ENCODE measurements around the gene WWC1. TPM values are rescaled to one million over a fixed set of nuclear protein-coding genes. Genes with fewer than 3 reads are reported as not detected.
"Not testable (repeated sequence)": the region's sequence is repeated elsewhere in the genome, so short reads cannot be mapped to it uniquely, and the experiment has no call there.

Gene WWC1
- total RNA-seq, 2 donors from 2014 or later = 40.0 to 49.4 TPM

- H3K36me3 ChIP-seq (replicated peaks in 1 of 2; ENCODE audit: insufficient read depth in 1 of 2, low read depth in 2 of 2) = no peaks in the 10 kb centered on the region
- no peaks in the 10 kb centered on the region for H3K27me3 ChIP-seq
- TF ChIP-seq CTCF (IDR thresholded peaks at IDR 0.05) (no peak), POLR2A (IDR thresholded peaks at IDR 0.05) (no peak)
- no peak overlapping the region for H3K4me3 ChIP-seq
- no peaks in the 10 kb centered on the region for H3K9me3 ChIP-seq
- intact Hi-C loops (cut with DNase I) = no loop called here
- ATAC-seq (no peak), DNase-seq (no peak)
- peaks cover 78% of the 10 kb centered on the region for H3K4me1 ChIP-seq
- H3K27ac ChIP-seq = peak overlapping the region in 2 of 4 donors; percentile 66 to 78
- WGBS, 2 donors = 75 to 83% methylated on average over 4 of the region's 4 CpGs
Observed at GRCh38 chr5:168307925-168308584, 16.6 kb downstream of the WWC1 start.

- peak overlapping the region in 3 of 4 donors; percentile 31 to 78 (median 38) for H3K27ac ChIP-seq
- H3K4me3 ChIP-seq = no peak overlapping the region
- no peaks in the 10 kb centered on the region for H3K9me3 ChIP-seq
- ATAC-seq (no peak), DNase-seq (no peak)
- TF ChIP-seq POLR2A (IDR thresholded peaks at IDR 0.05) (no peak), CTCF (IDR thresholded peaks at IDR 0.05) (no peak)
- no peaks in the 10 kb centered on the region for H3K27me3 ChIP-seq
- intact Hi-C loops (cut with DNase I) = no loop called here
- WGBS, 2 donors = 34 to 37% methylated on average over 6 of the region's 6 CpGs
- no peaks in the 10 kb centered on the region for H3K36me3 ChIP-seq (replicated peaks in 1 of 2; ENCODE audit: insufficient read depth in 1 of 2, low read depth in 2 of 2)
- peaks cover 75% of the 10 kb centered on the region for H3K4me1 ChIP-seq
Observed at GRCh38 chr5:168308976-168309598, 17.6 kb downstream of the WWC1 start.

- DNase-seq; H3K9me3 ChIP-seq; ATAC-seq; H3K27me3 ChIP-seq; H3K36me3 ChIP-seq (replicated peaks in 1 of 2; ENCODE audit: insufficient read depth in 1 of 2, low read depth in 2 of 2); intact Hi-C loops (cut with DNase I); H3K4me3 ChIP-seq: not testable (repeated sequence)
- 81 to 99% methylated on average over 3 of the region's 3 CpGs for WGBS, 2 donors
- peak overlapping the region in 2 of 4 donors; percentile 14 to 19 for H3K27ac ChIP-seq
- H3K4me1 ChIP-seq = peaks cover 75% of the 10 kb centered on the region
Observed at GRCh38 chr5:168310541-168310940, 19.1 kb downstream of the WWC1 start.

GRCh38 chr5:168311061-168311566, 19.7 kb downstream of the WWC1 start:
- TF ChIP-seq CTCF (IDR thresholded peaks at IDR 0.05) (peak in 1 of 7 experiments; percentile 7), POLR2A (IDR thresholded peaks at IDR 0.05) (no peak)
- H3K9me3 ChIP-seq = no peaks in the 10 kb centered on the region
- intact Hi-C loops (cut with DNase I) = no loop called here
- DNase-seq (no peak), ATAC-seq (no peak)
- H3K27me3 ChIP-seq = no peaks in the 10 kb centered on the region
- 83 to 87% methylated on average over 6 of the region's 6 CpGs for WGBS, 2 donors
- H3K36me3 ChIP-seq (replicated peaks in 1 of 2; ENCODE audit: insufficient read depth in 1 of 2, low read depth in 2 of 2) = no peaks in the 10 kb centered on the region
- H3K4me3 ChIP-seq = no peak overlapping the region
- peaks cover 75% of the 10 kb centered on the region for H3K4me1 ChIP-seq
- H3K27ac ChIP-seq = peak overlapping the region in 3 of 4 donors; percentile 12 to 19 (median 14)

GRCh38 chr5:168312606-168313295, 21.3 kb downstream of the WWC1 start:
- H3K4me3 ChIP-seq = no peak overlapping the region
- H3K4me1 ChIP-seq = peaks cover 75% of the 10 kb centered on the region
- no peaks in the 10 kb centered on the region for H3K36me3 ChIP-seq (replicated peaks in 1 of 2; ENCODE audit: insufficient read depth in 1 of 2, low read depth in 2 of 2)
- peak overlapping the region in 3 of 4 donors; percentile 91 to 93 (median 92) for H3K27ac ChIP-seq
- ATAC-seq (no peak), DNase-seq (no peak)
- TF ChIP-seq CTCF (IDR thresholded peaks at IDR 0.05) = no peak
- no peak for TF ChIP-seq POLR2A (IDR thresholded peaks at IDR 0.05)
- intact Hi-C loops (cut with DNase I) = no loop called here
- H3K9me3 ChIP-seq = no peaks in the 10 kb centered on the region
- 75 to 81% methylated on average over 9 to 11 of the region's 11 CpGs for WGBS, 2 donors
- no peaks in the 10 kb centered on the region for H3K27me3 ChIP-seq

Measured in body of pancreas (tissue), 4 donors.